NB4 (cell line): ENCODE measurements around the gene VEGFA.
A peak's percentile ranks its signal among the peaks of the same experiment; 100 is the strongest.

Source experiments
- DNase-seq: peaks from one replicate; pipeline ENCODE4 v3.0.0; 2010; ENCODE audit warnings: low read depth
- H3K4me3 ChIP-seq: one replicate; pipeline ENCODE4 v1.5.1; 2011; ENCODE audit warnings: mild to moderate bottlenecking, low read depth, low read length, moderate library complexity
- CTCF ChIP-seq: IDR thresholded peaks from one replicate; pipeline ENCODE4 v1.5.1; 2012; ENCODE audit warnings: low read depth, low read length
- MYC ChIP-seq: IDR thresholded peaks from 2 replicates; pipeline ENCODE4 v1.6.1; 2011; ENCODE audit warnings: low read depth, low read length
- POLR2A ChIP-seq: IDR thresholded peaks from 2 replicates; pipeline ENCODE4 v1.6.1; 2011; ENCODE audit warnings: mild to moderate bottlenecking; ENCODE audit not compliant: insufficient read length; ENCODE audit errors: extremely low read depth
- TF ChIP-seq, protein P1 (sequence below): IDR thresholded peaks from 2 replicates; pipeline ENCODE4 v1.6.1; 2011; ENCODE audit warnings: low read depth, low read length

Gene VEGFA

DNA sequence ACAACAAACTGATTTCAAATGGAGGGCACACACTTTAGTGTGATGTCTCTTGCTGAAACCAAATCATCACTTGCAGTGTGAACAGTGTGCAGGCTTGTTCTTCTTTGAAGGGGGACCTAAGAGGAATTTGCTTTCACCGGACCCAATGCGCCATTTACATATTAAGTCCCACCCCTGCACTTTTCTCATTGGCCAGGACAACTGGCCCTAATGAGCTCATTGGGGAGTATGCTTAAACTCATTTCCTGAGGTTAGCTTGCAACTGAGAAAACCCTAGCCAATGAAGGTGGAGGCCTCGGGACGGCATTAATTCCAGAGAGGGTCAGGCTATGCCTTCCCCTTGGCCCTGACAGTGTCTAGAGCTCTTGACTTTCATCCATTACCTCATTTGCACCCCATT, 58.7 kb downstream of the VEGFA start:
- TF ChIP-seq, protein P1, sequence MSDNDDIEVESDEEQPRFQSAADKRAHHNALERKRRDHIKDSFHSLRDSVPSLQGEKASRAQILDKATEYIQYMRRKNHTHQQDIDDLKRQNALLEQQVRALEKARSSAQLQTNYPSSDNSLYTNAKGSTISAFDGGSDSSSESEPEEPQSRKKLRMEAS = no peak
- TF ChIP-seq POLR2A (no peak), MYC (no peak), CTCF (no peak)
- H3K4me3 ChIP-seq = no peak overlapping the region
- peak; percentile 72 for DNase-seq

DNA sequence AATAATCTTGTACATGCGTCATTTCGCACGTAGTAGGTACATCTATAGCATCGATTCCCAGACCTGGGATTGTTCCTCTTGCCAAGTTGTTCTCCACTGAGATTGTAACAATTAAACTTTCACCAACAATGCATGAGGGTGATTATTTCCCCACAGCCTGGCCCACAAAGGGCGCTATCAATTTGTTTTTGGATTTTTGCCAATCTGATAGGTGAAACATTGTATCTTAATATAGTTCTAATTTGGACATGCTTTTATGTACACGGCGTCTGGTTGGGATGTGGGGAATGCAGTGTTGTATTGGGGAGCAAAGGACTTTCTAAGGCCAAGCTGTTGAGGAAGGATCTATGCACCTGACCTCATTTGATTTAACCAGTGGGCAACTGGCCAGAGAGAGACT, 59.5 kb downstream of the VEGFA start:
- no peak overlapping the region for H3K4me3 ChIP-seq
- DNase-seq = no peak
- TF ChIP-seq MYC (no peak), POLR2A (no peak), CTCF (no peak)
- TF ChIP-seq, protein P1 = no peak

DNA sequence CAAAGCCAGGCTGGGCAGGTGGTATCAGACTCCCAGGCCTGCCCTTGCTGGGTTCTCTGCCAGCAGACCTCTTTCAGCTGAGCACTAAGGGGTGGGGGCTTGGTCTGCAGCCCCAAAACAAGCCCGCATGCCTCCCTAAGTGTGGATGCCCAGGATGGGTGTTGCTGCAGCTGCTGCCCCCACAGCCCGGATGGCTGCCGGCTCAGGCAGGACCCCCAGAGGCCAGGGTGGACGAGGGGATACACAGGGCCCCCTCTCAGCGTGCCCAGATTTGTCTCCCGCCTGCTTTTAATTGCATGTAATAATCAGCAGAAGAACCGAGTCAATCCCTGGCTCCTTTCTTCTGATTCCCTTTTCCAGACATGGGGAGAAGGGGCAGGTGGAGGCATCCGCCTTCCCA, 60.8 kb downstream of the VEGFA start:
- no peak overlapping the region for H3K4me3 ChIP-seq
- DNase-seq = no peak
- TF ChIP-seq, protein P1 = no peak
- TF ChIP-seq CTCF = no peak
- TF ChIP-seq MYC = no peak
- no peak for TF ChIP-seq POLR2A

GRCh38 chr6:43831191-43831590, 61.2 kb downstream of the VEGFA start:
- DNase-seq = no peak
- TF ChIP-seq CTCF = no peak
- no peak for TF ChIP-seq POLR2A
- no peak for TF ChIP-seq MYC
- TF ChIP-seq, protein P1 = no peak
- no peak overlapping the region for H3K4me3 ChIP-seq

DNA sequence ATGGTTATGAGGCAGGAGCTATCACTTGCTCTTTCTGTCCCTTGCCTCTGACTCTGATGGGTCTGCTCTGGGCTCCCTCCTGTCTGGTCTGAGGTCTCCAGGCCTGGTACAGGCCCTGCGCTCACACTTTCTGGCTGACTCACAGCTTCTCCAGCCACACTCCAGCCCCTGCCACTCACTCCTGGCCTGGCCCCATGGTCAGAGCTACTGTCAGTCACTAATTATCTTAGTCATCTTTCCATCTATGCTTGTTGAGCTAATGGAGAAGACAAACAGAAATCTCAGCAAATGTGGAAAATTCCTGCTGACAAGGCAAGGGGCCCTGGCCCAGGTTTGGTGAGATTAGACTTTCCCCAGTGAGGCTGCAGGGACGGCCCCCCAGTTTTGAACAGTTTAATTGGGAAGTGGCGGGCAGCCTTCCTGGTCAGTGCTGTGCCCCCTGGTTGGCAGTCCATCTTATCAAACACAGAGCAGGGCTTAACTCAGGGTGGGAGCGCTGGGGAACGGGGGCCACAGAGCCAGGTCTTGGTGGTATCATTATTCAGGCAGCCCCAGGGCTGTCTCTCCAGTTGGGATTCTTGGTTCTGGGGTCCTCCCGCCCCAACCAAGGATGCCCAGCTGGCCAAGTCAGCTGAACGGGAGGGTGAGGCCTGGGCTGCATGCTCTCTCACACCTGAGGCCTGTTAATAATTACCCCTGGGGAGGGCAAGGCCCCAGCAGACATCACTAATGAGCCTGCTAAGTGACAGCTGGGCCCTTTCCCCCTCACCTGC, 63.4 kb downstream of the VEGFA start:
- no peak for DNase-seq
- no peak overlapping the region for H3K4me3 ChIP-seq
- TF ChIP-seq, protein P1 = no peak
- TF ChIP-seq MYC = no peak
- no peak for TF ChIP-seq POLR2A
- TF ChIP-seq CTCF = no peak
